H9 (cell line): ENCODE data around the gene RNF5. TPM values are rescaled to one million over a fixed set of nuclear protein-coding genes. Genes with fewer than 3 reads are reported as not detected.
A peak's percentile ranks its signal among the peaks of the same experiment; 100 is the strongest.

ENCODE experiments used
- DNase-seq: peaks from one replicate; pipeline ENCODE4 v3.0.0-alpha.2; 2017
- H2AFZ ChIP-seq: one replicate; pipeline ENCODE4 v1.6.1; 2013; ENCODE audit warnings: mild to moderate bottlenecking, low read length, control low read depth, moderate library complexity
- H2AK5ac ChIP-seq: 2 replicates; pipeline ENCODE4 v1.6.1; 2013; ENCODE audit warnings: low read length, control low read depth, mixed read lengths; ENCODE audit not compliant: insufficient read length
- H2BK120ac ChIP-seq: one replicate; pipeline ENCODE4 v1.6.1; 2013; ENCODE audit warnings: low read depth, mild to moderate bottlenecking, low read length, control low read depth, inconsistent platforms; ENCODE audit not compliant: poor library complexity, severe bottlenecking
- H2BK12ac ChIP-seq: 2 replicates; pipeline ENCODE4 v1.6.1; 2013; ENCODE audit warnings: low read length, control low read depth, mixed read lengths, low read depth; ENCODE audit not compliant: insufficient read length
- H2BK15ac ChIP-seq: 2 replicates; pipeline ENCODE4 v1.6.1; 2013; ENCODE audit warnings: low read depth, low read length, control low read depth
- H2BK20ac ChIP-seq: one replicate; pipeline ENCODE4 v1.6.1; 2013; ENCODE audit warnings: low read depth, mild to moderate bottlenecking, low read length, control low read depth, inconsistent platforms; ENCODE audit not compliant: poor library complexity, severe bottlenecking
- H2BK5ac ChIP-seq: 2 replicates; pipeline ENCODE4 v1.6.1; 2013; ENCODE audit warnings: low read length, control low read depth, mixed read lengths; ENCODE audit not compliant: insufficient read length
- H3K14ac ChIP-seq: 2 replicates; pipeline ENCODE4 v1.6.1; 2013; ENCODE audit warnings: low read length, control low read depth; ENCODE audit not compliant: insufficient read depth
- H3K18ac ChIP-seq: 2 replicates; pipeline ENCODE4 v1.6.1; 2013; ENCODE audit warnings: low read depth, mild to moderate bottlenecking, mixed read lengths, low read length, control low read depth; ENCODE audit not compliant: insufficient read length
- H3K23ac ChIP-seq: 2 replicates; pipeline ENCODE4 v1.6.1; 2013; ENCODE audit warnings: low read length, control low read depth, mixed read lengths, low read depth; ENCODE audit not compliant: insufficient read length
- H3K23me2 ChIP-seq: 2 replicates; pipeline ENCODE4 v1.6.1; 2013; ENCODE audit warnings: low read depth, mild to moderate bottlenecking, mixed read lengths, low read length, control low read depth; ENCODE audit not compliant: insufficient read length, poor library complexity, severe bottlenecking
- H3K27ac ChIP-seq: 2 replicates; pipeline ENCODE4 v1.5.1; 2013; ENCODE audit warnings: low read length, control low read depth, mixed read lengths, low read depth; ENCODE audit not compliant: insufficient read length
- H3K27me3 ChIP-seq: 2 replicates; pipeline ENCODE4 v1.6.1; 2013; ENCODE audit warnings: low read length, control low read depth, inconsistent platforms; ENCODE audit not compliant: insufficient read depth
- H3K4ac ChIP-seq: 2 replicates; pipeline ENCODE4 v1.6.1; 2013; ENCODE audit warnings: low read depth, mild to moderate bottlenecking, control low read depth, inconsistent platforms, low read length, moderate library complexity
- H3K4me1 ChIP-seq: 2 replicates; pipeline ENCODE4 v1.6.1; 2013; ENCODE audit warnings: low read length, control low read depth, inconsistent platforms; ENCODE audit not compliant: insufficient read depth
- H3K4me2 ChIP-seq: 2 replicates; pipeline ENCODE4 v1.6.1; 2013; ENCODE audit warnings: low read length, control low read depth, mixed read lengths; ENCODE audit not compliant: insufficient read length, insufficient read depth
- H3K56ac ChIP-seq: 2 replicates; pipeline ENCODE4 v1.6.1; 2013; ENCODE audit warnings: low read depth, mild to moderate bottlenecking, mixed read lengths, low read length, control low read depth; ENCODE audit not compliant: insufficient read length
- H3K79me1 ChIP-seq: 2 replicates; pipeline ENCODE4 v1.6.1; 2013; ENCODE audit warnings: low read depth, mild to moderate bottlenecking, moderate library complexity, low read length, control low read depth, inconsistent platforms; ENCODE audit not compliant: insufficient read depth, poor library complexity, severe bottlenecking
- H3K79me2 ChIP-seq: 2 replicates; pipeline ENCODE4 v1.6.1; 2013; ENCODE audit warnings: low read length, control low read depth, inconsistent platforms; ENCODE audit not compliant: insufficient read depth
- H3K9ac ChIP-seq: 2 replicates; pipeline ENCODE4 v1.6.1; 2013; ENCODE audit warnings: low read length, control low read depth, mixed read lengths; ENCODE audit not compliant: insufficient read length; ENCODE audit errors: extremely low read depth
- H3K9me3 ChIP-seq: one replicate; pipeline ENCODE4 v1.6.1; 2013; ENCODE audit warnings: low read depth, low read length, inconsistent platforms; ENCODE audit not compliant: control insufficient read depth
- H3T11ph ChIP-seq: one replicate; pipeline ENCODE4 v1.6.1; 2013; ENCODE audit warnings: mild to moderate bottlenecking, low read length, control low read depth, inconsistent platforms
- H4K20me1 ChIP-seq: one replicate; pipeline ENCODE4 v1.6.1; 2013; ENCODE audit not compliant: control insufficient read depth, insufficient read length, insufficient read depth
- H4K5ac ChIP-seq: 2 replicates; pipeline ENCODE4 v1.6.1; 2013; ENCODE audit warnings: low read depth, mild to moderate bottlenecking, mixed read lengths, low read length, control low read depth; ENCODE audit not compliant: insufficient read length
- H4K8ac ChIP-seq: replicated peaks from 2 replicates; pipeline ENCODE4 v1.6.1; 2013; ENCODE audit warnings: low read length, control low read depth, mixed read lengths, low read depth; ENCODE audit not compliant: insufficient read length
- H4K91ac ChIP-seq: 2 replicates; pipeline ENCODE4 v1.6.1; 2013; ENCODE audit warnings: low read depth, mild to moderate bottlenecking, moderate library complexity, mixed read lengths, low read length, control low read depth; ENCODE audit not compliant: insufficient read length
- H3K27ac Mint-ChIP-seq, 3 experiments: 2 replicates in 2 of 3; 3 replicates in 1 of 3; pipeline ENCODE4 v1.8.0; 2020 to 2021; ENCODE audit warnings: mixed read lengths in 3 of 3, mild to moderate bottlenecking in 1 of 3, moderate library complexity in 1 of 3
- H3K27me3 Mint-ChIP-seq: 2 replicates; pipeline ENCODE4 v1.8.0; 2021; ENCODE audit warnings: low read depth, mild to moderate bottlenecking, moderate library complexity, mixed read lengths
- H3K36me3 Mint-ChIP-seq, 3 experiments: 2 replicates in 2 of 3; 3 replicates in 1 of 3; pipeline ENCODE4 v1.8.0; 2020 to 2021; ENCODE audit warnings: low read depth in 3 of 3, mixed read lengths in 3 of 3; ENCODE audit not compliant: insufficient read depth in 1 of 3
- H3K4me1 Mint-ChIP-seq, 2 experiments: 2 replicates each; pipeline ENCODE4 v1.8.0; 2020; ENCODE audit warnings: mixed read lengths in 2 of 2
- H3K4me3 Mint-ChIP-seq, 2 experiments: 2 replicates in 1 of 2; 3 replicates in 1 of 2; pipeline ENCODE4 v1.8.0; 2020 to 2021; ENCODE audit warnings: mild to moderate bottlenecking in 2 of 2, mixed read lengths in 2 of 2, moderate library complexity in 1 of 2
- H3K9me3 Mint-ChIP-seq, 2 experiments: 2 replicates in 1 of 2; 3 replicates in 1 of 2; pipeline ENCODE4 v1.8.0; 2020; ENCODE audit warnings: mild to moderate bottlenecking in 2 of 2, mixed read lengths in 2 of 2, moderate library complexity in 1 of 2
- WGBS: extraction: QIAGEN DNeasy Blood & Tissue Kit; methylation state at CpG from one replicate; pipeline ENCODE4 v1.1.7; 2013; ENCODE audit warnings: missing lambda C conversion rate, low lambda C conversion rate, mixed read lengths; ENCODE audit not compliant: insufficient read length; ENCODE audit errors: extremely low coverage; 5-methylcytosine and 5-hydroxymethylcytosine counted together
- total RNA-seq: library from RNA; stranded (reverse); gene quantifications from 2 replicates; pipeline ENCODE4 v1.2.1, GENCODE V29; 2021
- TF ChIP-seq, protein P1 (sequence below): fragments of 200-600 bp; sonication (generic); conservative IDR thresholded peaks from 3 replicates; pipeline ENCODE4 v1.8.0; 2021; ENCODE audit warnings: antibody characterized with exemption, mild to moderate bottlenecking

The RNF5 gene
- total RNA-seq, 1 experiment from 2014 or later: 116 TPM

DNA sequence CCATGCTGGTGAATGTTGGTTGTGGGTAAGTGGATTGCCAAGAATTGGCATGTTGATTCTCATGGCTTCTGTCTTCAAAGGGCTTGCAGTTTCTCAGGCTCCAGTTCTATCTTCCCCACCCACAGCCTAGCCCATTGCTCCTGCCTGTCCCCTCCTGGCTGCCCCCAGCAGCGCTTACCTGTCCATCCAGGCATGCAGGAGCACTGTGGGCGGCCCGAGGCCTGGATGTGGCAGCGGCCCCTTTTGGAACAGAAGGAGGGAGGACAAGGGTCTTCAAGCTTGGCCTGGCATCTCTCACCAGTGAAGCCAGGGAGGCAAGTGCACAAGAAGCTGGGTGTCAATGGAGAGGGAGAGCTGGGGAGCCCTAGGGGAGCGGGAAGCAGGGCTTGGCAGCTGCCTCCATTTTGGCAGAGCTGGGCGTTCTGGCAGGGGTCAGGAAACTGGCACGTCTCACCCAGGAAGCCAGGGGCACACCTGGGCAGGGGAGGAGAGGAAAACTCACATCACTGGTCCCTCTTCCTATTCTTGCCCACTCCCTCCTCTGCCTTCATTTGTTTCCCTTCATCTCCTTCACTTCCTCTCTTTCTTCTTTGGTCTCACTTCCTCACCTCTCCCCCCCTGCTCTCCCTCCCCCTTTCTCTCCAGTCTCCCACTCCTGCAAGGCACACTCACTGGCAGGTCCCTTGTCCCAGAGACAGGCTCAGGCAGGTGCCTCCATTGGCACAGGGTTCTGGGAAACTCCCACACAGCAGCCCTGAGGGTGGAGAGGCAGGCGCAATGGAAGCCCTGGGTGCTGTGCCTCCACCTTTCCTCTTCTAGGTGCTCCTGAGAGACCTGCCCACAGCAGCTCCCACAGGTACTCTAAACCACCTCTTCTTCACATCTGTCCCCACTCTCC lies 44.4 kb downstream of the RNF5 start:
- no peaks in the 10 kb centered on the region for H4K20me1 ChIP-seq
- no peak overlapping the region for H2BK5ac ChIP-seq
- no peak overlapping the region for H4K5ac ChIP-seq
- no peak overlapping the region; the same call in 1 of the 2 replicates for H3K14ac ChIP-seq
- no CpG with 5 or more reads among the region's 8 CpGs for WGBS
- no peaks in the 10 kb centered on the region for H3K79me2 ChIP-seq
- peaks cover 17% of the 10 kb centered on the region for H3K27me3 Mint-ChIP-seq
- H3K9me3 ChIP-seq: no peaks in the 10 kb centered on the region
- no peaks in the 10 kb centered on the region for H3K36me3 Mint-ChIP-seq
- H2BK15ac ChIP-seq: no peak overlapping the region
- H3T11ph ChIP-seq: no peak overlapping the region
- H3K27ac ChIP-seq: no peak overlapping the region
- no peak overlapping the region for H4K8ac ChIP-seq
- peak overlapping the region in 1 of 3 experiments; percentile 59; a peak in 2 of 7 replicates for H3K27ac Mint-ChIP-seq
- H3K4me2 ChIP-seq: no peak overlapping the region
- no peak overlapping the region for H3K9ac ChIP-seq
- H3K9me3 Mint-ChIP-seq: no peaks in the 10 kb centered on the region
- no peak overlapping the region for H2BK20ac ChIP-seq
- no peak overlapping the region for H2BK120ac ChIP-seq
- H3K4me1 Mint-ChIP-seq: peaks cover 18% of the 10 kb centered on the region in 2 experiments
- no peaks in the 10 kb centered on the region for H3K23me2 ChIP-seq
- H3K23ac ChIP-seq: no peak overlapping the region
- no peaks in the 10 kb centered on the region for H3K79me1 ChIP-seq
- 0 out of 2 replicates have a peak, but pooled peaks cover 6% of the 10 kb centered on the region for H3K4me1 ChIP-seq
- H3K56ac ChIP-seq: no peak overlapping the region
- no peak overlapping the region for H3K4me3 Mint-ChIP-seq
- H3K4ac ChIP-seq: no peak overlapping the region
- no peak for DNase-seq
- H4K91ac ChIP-seq: no peak overlapping the region
- no peak overlapping the region for H3K18ac ChIP-seq
- TF ChIP-seq, protein P1, sequence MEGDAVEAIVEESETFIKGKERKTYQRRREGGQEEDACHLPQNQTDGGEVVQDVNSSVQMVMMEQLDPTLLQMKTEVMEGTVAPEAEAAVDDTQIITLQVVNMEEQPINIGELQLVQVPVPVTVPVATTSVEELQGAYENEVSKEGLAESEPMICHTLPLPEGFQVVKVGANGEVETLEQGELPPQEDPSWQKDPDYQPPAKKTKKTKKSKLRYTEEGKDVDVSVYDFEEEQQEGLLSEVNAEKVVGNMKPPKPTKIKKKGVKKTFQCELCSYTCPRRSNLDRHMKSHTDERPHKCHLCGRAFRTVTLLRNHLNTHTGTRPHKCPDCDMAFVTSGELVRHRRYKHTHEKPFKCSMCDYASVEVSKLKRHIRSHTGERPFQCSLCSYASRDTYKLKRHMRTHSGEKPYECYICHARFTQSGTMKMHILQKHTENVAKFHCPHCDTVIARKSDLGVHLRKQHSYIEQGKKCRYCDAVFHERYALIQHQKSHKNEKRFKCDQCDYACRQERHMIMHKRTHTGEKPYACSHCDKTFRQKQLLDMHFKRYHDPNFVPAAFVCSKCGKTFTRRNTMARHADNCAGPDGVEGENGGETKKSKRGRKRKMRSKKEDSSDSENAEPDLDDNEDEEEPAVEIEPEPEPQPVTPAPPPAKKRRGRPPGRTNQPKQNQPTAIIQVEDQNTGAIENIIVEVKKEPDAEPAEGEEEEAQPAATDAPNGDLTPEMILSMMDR: no peak
- no peak overlapping the region for H2BK12ac ChIP-seq
- no peak overlapping the region for H2AK5ac ChIP-seq
- no peak overlapping the region for H2AFZ ChIP-seq
- no peaks in the 10 kb centered on the region for H3K27me3 ChIP-seq
